Neural cell (in vitro differentiated cells): ENCODE measurements around the gene RBM25.

Experiments
- EP300 ChIP-seq: fragments of 450-650 bp; conservative IDR thresholded peaks from 2 replicates; pipeline ENCODE4 v1.6.1; 2014; ENCODE audit warnings: antibody characterized with exemption, mild to moderate bottlenecking, moderate library complexity; ENCODE audit not compliant: poor library complexity, severe bottlenecking
- TAF1 ChIP-seq: IDR thresholded peaks from 2 replicates; pipeline ENCODE4 v1.6.1; 2012; ENCODE audit warnings: low read depth
- TF ChIP-seq, protein P1 (sequence below): fragments of 450-650 bp; IDR thresholded peaks from 2 replicates; pipeline ENCODE4 v1.5.1; 2014; ENCODE audit warnings: antibody characterized with exemption, mild to moderate bottlenecking, moderate library complexity; ENCODE audit not compliant: poor library complexity, severe bottlenecking

DNA sequence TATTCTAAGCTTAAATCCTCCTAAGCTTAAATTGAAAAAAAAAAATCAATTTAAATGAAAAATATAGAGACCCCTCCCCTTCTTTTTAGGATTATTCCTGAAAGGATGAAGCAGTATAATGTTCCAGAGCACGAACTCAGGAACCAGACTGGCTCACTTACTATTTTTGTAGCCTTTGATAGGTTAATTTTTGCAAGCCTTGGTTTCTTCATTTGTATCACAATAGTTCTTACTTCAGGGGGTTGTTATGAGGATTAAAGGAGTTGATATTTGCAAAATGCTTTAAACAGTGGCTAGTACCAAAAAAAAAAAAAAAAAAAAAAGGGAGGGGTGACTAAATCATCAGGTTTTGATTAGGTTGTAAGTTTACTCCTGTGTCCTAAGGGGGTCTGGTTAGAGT is 3.1 kb upstream of the RBM25 start:
- TF ChIP-seq TAF1 (no peak), EP300 (no peak)
- TF ChIP-seq, protein P1, sequence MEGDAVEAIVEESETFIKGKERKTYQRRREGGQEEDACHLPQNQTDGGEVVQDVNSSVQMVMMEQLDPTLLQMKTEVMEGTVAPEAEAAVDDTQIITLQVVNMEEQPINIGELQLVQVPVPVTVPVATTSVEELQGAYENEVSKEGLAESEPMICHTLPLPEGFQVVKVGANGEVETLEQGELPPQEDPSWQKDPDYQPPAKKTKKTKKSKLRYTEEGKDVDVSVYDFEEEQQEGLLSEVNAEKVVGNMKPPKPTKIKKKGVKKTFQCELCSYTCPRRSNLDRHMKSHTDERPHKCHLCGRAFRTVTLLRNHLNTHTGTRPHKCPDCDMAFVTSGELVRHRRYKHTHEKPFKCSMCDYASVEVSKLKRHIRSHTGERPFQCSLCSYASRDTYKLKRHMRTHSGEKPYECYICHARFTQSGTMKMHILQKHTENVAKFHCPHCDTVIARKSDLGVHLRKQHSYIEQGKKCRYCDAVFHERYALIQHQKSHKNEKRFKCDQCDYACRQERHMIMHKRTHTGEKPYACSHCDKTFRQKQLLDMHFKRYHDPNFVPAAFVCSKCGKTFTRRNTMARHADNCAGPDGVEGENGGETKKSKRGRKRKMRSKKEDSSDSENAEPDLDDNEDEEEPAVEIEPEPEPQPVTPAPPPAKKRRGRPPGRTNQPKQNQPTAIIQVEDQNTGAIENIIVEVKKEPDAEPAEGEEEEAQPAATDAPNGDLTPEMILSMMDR, result no peak
